GM12801 (cell line): ENCODE measurements around the gene ELP5.

Experiments used
- CTCF ChIP-seq: IDR thresholded peaks from one replicate; pipeline ENCODE4 v1.5.1; 2011; ENCODE audit warnings: control low read depth; ENCODE audit not compliant: insufficient read length; ENCODE audit errors: extremely low read depth

ELP5 gene

GRCh38 chr17:7252176-7253043 is at the start of gene ELP5:
ELP5 (plus strand) TSS chr17:7252215; CDS start chr17:7252551, 336 bp downstream.
- TF ChIP-seq CTCF, result no peak

- no peak for TF ChIP-seq CTCF
Measured at GRCh38 chr17:7203391-7203790, 48.6 kb upstream of the ELP5 start.

GRCh38 chr17:7204336-7204735 is 47.7 kb upstream of the ELP5 start:
- no peak for TF ChIP-seq CTCF

DNA sequence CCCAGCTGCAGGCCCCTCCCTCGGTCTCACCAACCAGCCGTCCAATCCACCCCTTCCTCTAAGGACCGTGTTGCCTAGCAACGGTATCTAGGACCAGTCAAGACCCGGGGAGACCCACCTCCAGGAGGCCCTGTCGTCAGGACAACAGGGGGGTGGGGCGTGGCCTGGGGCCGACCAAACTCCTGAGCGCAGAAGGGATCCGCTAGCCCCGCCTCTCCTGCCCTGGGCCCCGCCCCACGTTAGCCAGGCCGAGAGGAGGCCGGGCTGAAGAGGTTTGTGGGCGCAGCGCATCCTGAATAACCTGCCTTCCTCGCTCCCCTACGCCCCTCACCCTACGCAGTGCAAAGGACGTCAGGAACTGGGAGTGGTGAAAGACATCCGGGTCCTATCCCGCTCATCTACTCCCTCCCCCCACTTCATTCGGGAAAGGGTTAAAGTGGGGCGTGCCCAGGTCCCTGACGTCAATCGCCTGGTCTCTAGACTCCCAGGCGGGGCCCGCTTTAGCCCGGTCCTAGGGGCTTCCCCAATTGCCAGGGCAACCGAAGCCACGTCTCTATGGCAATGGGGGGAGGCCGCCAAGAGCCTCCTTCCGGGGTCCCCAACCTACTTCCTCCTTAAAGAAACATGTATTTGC is 47.1 kb upstream of the ELP5 start:
- TF ChIP-seq CTCF, result no peak

DNA sequence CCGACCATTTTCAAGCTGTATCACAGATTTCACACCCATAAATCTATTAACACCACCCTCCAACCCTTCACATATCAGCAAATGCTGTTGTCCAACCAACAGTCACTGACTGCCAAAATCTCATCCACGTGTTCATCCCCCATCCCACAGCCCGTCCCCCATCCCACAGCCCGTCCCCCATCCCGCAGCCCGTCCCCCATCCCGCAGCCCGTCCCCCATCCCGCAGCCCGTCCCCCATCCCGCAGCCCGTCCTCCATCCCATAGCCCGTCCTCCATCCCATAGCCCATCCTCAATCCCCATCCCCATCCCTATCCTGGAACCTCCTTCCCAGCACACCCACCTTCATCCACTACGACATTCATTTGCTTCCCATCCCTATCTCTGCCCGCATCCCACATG is 46.5 kb upstream of the ELP5 start:
- TF ChIP-seq CTCF, result no peak

GRCh38 chr17:7207120-7208001 is 44.7 kb upstream of the ELP5 start:
- no peak for TF ChIP-seq CTCF

DNA sequence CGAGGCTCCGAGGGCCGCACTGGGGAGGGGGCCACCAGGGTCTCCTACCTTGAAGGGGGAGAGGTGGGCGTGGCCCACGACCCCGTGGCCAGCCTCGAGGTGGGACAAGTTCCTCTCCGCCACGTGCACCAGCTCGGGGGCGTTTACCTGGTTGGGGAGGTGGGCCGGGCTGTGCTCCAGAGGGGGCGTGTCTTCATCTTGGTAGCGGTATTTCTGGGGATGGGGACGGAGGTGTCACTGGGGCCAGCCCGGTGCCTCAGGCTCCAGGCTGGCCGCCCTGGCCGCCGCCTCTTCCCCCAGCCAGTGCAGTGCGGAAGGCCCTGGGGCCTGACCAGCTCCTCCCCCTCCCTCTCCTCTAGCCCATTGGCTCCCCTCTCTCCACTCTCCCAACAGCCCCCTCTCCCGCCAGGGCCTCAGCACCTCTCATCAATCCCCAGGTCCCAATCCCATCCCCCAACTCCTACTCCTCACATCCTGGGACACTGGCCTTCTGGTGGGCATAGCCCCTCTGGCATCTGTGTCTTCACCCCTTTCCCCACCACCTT is 43.9 kb upstream of the ELP5 start:
- no peak for TF ChIP-seq CTCF
